Measurements from ENCODE around the gene FAIM2. TPM values are rescaled to one million over a fixed set of nuclear protein-coding genes. Genes with fewer than 3 reads are reported as not detected.

The FAIM2 gene
- total and polyA plus RNA-seq, 7 experiments from 2014 or later = 0.22 to 0.85 TPM; not detected in 5

DNA sequence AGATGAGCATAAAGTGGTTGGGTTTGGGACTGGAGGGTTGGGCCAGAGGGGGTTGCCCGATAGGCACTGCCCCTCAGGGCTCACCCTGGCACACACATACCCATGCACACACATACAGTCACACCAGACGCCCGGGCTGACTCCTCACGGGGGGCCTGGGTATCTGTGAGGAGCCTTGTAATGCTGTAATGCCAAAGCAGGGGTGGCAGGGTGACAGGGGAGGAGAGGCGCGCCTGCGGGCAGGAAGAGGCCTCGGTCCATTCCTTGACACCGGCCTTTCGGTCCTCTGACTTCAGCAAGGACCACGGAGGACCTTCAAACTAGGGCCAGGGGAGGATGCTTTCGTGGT is 375 bp downstream of the FAIM2 start:
- Mint-ChIP-seq H3K9me3 (no peaks in the 10 kb centered on the region), H3K36me3 (no peaks in the 10 kb centered on the region), H3K27ac (no peak overlapping the region), H3K27me3 (peaks cover 0 to 32% (median 5%) of the 10 kb centered on the region in 5 donors), H3K4me3 (peak overlapping the region; percentile 31 to 88 (median 68)), H3K4me1 (peaks cover 0 to 13% (median 8%) of the 10 kb centered on the region in 7 donors)
- Histone ChIP-seq H3K4me1 (ENCODE audit: control insufficient read depth in 2 of 2, insufficient read depth in 2 of 2, low read length in 2 of 2) (no peaks in the 10 kb centered on the region), H3K9me3 (ENCODE audit: control insufficient read depth in 2 of 3, low read length in 3 of 3) (no peaks in the 10 kb centered on the region), H3K36me3 (ENCODE audit: control insufficient read depth in 2 of 3, insufficient read depth in 3 of 3, low read length in 3 of 3) (no peaks in the 10 kb centered on the region), H3K27me3 (ENCODE audit: control insufficient read depth in 2 of 2, insufficient read depth in 2 of 2, low read length in 2 of 2) (no peaks in the 10 kb centered on the region), H3K4me3 (ENCODE audit: low read length) (peak overlapping the region; percentile 20), H3K27ac (ENCODE audit: low read depth, low read length) (no peak overlapping the region)
- ATAC-seq (no peak), DNase-seq (peak in 1 of 9 donors; percentile 3)
- CTCF ChIA-PET = no interaction called here
- intact Hi-C loops (cut with micrococcal nuclease) = no loop called here
- POLR2A ChIA-PET = no interaction called here

DNA sequence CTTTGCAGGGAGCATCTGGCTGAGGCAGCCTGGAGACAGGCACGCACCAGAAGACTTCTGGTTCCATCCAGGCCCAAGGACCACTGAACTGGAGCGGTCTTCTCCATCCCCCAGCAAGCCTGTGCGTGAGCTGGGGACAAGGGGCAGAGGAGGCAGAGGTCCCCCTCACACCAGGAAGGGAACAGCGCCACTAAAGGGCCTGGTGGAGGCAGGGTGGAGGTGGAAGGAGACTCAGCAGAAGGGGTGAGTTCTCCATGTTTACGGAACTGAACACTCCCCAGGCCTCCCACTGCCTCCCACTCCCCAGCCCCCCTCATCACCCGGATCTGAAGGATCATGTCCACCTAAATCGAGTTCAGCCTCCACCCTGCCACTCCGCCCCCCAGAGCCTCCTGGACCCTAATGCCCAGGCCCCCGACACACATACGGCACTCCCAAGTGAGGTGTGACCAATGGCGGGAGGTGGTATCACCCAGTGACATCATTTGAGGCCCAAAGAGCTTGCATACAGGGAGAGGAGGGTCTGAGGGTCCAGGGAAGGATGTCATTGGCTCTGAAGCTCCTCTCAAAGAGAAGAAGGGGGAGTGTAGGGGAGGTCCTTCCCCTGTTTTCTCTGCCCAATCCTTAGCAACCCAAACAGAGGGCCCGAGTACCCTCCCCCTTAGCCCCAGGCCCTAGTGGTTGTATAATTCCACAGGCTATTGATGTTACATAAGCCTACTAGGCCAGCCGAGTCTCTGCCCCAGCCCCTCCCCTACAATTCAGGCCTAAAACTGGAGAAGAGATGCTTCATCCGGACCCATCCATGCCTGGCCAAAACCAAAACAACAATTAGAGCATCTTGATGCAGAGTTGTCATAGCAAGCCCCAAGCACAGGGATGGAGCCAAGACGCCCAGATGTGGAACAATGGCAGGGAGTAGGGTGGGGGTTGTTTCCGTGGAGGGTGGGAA is 1.0 kb downstream of the FAIM2 start:
- CTCF ChIA-PET = no interaction called here

DNA sequence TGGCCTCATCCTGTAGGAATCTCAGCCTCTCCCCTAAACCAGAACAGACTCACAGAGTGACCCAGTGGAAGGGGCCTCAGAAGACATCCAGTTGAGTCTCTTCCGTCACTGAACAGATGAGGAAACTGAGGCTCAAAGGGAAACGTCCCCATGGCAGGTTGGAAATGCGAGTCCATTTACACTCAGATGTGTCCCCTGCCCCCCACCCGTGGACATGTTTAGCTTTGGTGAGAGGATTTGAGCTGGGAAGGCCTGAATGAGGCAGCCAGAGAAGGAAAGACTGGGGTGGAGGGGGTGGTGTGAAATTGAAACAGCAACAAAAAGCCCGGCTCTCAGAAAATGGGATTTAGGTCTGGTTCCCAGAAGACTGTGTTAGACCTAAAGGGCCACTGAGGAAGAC is 1.7 kb downstream of the FAIM2 start:
- Histone ChIP-seq H3K27ac (ENCODE audit: low read depth, low read length) (no peak overlapping the region), H3K27me3 (ENCODE audit: control insufficient read depth in 2 of 2, insufficient read depth in 2 of 2, low read length in 2 of 2) (no peaks in the 10 kb centered on the region), H3K4me1 (ENCODE audit: control insufficient read depth in 2 of 2, insufficient read depth in 2 of 2, low read length in 2 of 2) (no peaks in the 10 kb centered on the region), H3K9me3 (ENCODE audit: control insufficient read depth in 2 of 3, low read length in 3 of 3) (no peaks in the 10 kb centered on the region), H3K36me3 (ENCODE audit: control insufficient read depth in 2 of 3, insufficient read depth in 3 of 3, low read length in 3 of 3) (no peaks in the 10 kb centered on the region), H3K4me3 (ENCODE audit: low read length) (no peak overlapping the region)
- Mint-ChIP-seq H3K27me3 (peaks cover 0 to 30% (median 5%) of the 10 kb centered on the region in 5 donors), H3K36me3 (no peaks in the 10 kb centered on the region), H3K27ac (no peak overlapping the region), H3K4me3 (peak overlapping the region in 3 of 10 donors; percentile 9), H3K4me1 (peaks cover 0 to 13% (median 8%) of the 10 kb centered on the region in 7 donors), H3K9me3 (no peaks in the 10 kb centered on the region)
- DNase-seq = no peak
- intact Hi-C loops (cut with micrococcal nuclease) = no loop called here
- CTCF ChIA-PET = no interaction called here
- POLR2A ChIA-PET = no interaction called here
- no peak for ATAC-seq

More for the DNA sequence above, 1.0 kb downstream of the FAIM2 start:
- Mint-ChIP-seq H3K36me3 (no peaks in the 10 kb centered on the region), H3K4me3 (peak overlapping the region in 9 of 10 donors; percentile 9 to 88 (median 72)), H3K9me3 (no peaks in the 10 kb centered on the region), H3K27me3 (peaks cover 0 to 32% (median 5%) of the 10 kb centered on the region in 5 donors), H3K4me1 (peaks cover 0 to 13% (median 8%) of the 10 kb centered on the region in 7 donors), H3K27ac (no peak overlapping the region)
- ATAC-seq (no peak), DNase-seq (no peak)
- POLR2A ChIA-PET = no interaction called here
- Histone ChIP-seq H3K9me3 (ENCODE audit: control insufficient read depth in 2 of 3, low read length in 3 of 3) (no peaks in the 10 kb centered on the region), H3K27ac (ENCODE audit: low read depth, low read length) (no peak overlapping the region), H3K27me3 (ENCODE audit: control insufficient read depth in 2 of 2, insufficient read depth in 2 of 2, low read length in 2 of 2) (no peaks in the 10 kb centered on the region), H3K36me3 (ENCODE audit: control insufficient read depth in 2 of 3, insufficient read depth in 3 of 3, low read length in 3 of 3) (no peaks in the 10 kb centered on the region), H3K4me1 (ENCODE audit: control insufficient read depth in 2 of 2, insufficient read depth in 2 of 2, low read length in 2 of 2) (no peaks in the 10 kb centered on the region), H3K4me3 (ENCODE audit: low read length) (no peak overlapping the region)
- intact Hi-C loops (cut with micrococcal nuclease) = no loop called here

DNA sequence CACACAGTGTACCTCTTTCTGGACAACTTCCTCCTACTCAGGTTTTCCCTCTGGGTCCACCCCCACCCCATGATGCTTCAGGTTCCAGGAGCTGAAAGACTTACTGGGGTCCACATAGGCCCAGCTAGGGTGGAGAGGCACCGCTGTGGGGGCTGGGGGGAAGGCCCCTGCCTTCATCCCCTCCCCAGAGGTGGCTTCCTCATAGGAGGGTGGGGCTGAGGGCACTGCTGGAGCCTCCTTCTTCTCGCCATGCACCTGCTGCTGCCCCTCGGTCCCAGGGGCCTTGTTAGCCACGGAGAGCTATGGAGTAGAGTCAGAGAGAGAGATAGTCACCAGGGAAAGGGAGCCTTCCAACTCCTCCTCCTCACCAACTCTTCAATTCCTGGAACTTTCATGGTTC is 2.7 kb downstream of the FAIM2 start:
- ChIA-PET POLR2A (no interaction called here), CTCF (no interaction called here)
- no peak overlapping the region for H3K4me3 ChIP-seq (ENCODE audit: low read length)
- H3K9me3 Mint-ChIP-seq = no peaks in the 10 kb centered on the region
- H3K9me3 ChIP-seq (ENCODE audit: control insufficient read depth in 2 of 3, low read length in 3 of 3) = no peaks in the 10 kb centered on the region
- intact Hi-C loops (cut with micrococcal nuclease) = no loop called here
- no peaks in the 10 kb centered on the region for H3K27me3 ChIP-seq (ENCODE audit: control insufficient read depth in 2 of 2, insufficient read depth in 2 of 2, low read length in 2 of 2)
- no peaks in the 10 kb centered on the region for H3K36me3 Mint-ChIP-seq
- H3K4me1 ChIP-seq (ENCODE audit: control insufficient read depth in 2 of 2, insufficient read depth in 2 of 2, low read length in 2 of 2) = no peaks in the 10 kb centered on the region
- no peaks in the 10 kb centered on the region for H3K36me3 ChIP-seq (ENCODE audit: control insufficient read depth in 2 of 3, insufficient read depth in 3 of 3, low read length in 3 of 3)
- no peak for DNase-seq
- no peak for ATAC-seq
- H3K27ac ChIP-seq (ENCODE audit: low read depth, low read length) = no peak overlapping the region
- peaks cover 0 to 27% (median 5%) of the 10 kb centered on the region in 5 donors for H3K27me3 Mint-ChIP-seq
- no peak overlapping the region for H3K4me3 Mint-ChIP-seq
- H3K27ac Mint-ChIP-seq = no peak overlapping the region
- peaks cover 0 to 13% (median 8%) of the 10 kb centered on the region in 7 donors for H3K4me1 Mint-ChIP-seq

DNA sequence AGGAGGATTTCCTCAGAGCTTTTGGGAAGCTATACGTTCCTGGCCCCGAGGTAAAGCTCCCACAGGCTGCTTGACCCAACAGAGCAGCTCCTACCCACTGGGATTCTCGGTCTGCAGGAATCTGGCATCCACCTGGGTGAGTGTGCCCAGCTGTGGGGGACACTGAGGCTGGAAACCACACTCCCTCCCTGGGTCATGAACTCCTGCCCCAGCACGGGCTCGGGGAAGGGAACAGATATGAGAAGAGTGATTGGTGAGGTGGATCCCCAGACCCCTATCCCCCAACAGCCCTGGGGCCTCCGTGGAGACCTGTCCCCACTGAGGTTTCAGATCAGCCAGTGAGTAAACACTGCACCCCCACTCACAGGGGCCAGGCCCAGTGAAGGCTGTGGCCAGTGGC is 3.3 kb downstream of the FAIM2 start:
- ATAC-seq (no peak), DNase-seq (no peak)
- intact Hi-C loops (cut with micrococcal nuclease) = no loop called here
- Mint-ChIP-seq H3K4me1 (peaks cover 0 to 13% (median 8%) of the 10 kb centered on the region in 7 donors), H3K4me3 (no peak overlapping the region), H3K27ac (no peak overlapping the region), H3K27me3 (peaks cover 0 to 20% (median 5%) of the 10 kb centered on the region in 5 donors), H3K36me3 (no peaks in the 10 kb centered on the region), H3K9me3 (no peaks in the 10 kb centered on the region)
- H3K9me3 ChIP-seq (ENCODE audit: control insufficient read depth in 2 of 3, low read length in 3 of 3) = no peaks in the 10 kb centered on the region
- CTCF ChIA-PET = interaction anchor here (0.6 kb wide), 1 partner anchor 89 kb away, joined by 3 read pairs; no protein-coding TSS in a partner anchor
- POLR2A ChIA-PET = no interaction called here
- no peaks in the 10 kb centered on the region for H3K36me3 ChIP-seq (ENCODE audit: control insufficient read depth in 2 of 3, insufficient read depth in 3 of 3, low read length in 3 of 3)
- no peaks in the 10 kb centered on the region for H3K27me3 ChIP-seq (ENCODE audit: control insufficient read depth in 2 of 2, insufficient read depth in 2 of 2, low read length in 2 of 2)
- H3K27ac ChIP-seq (ENCODE audit: low read depth, low read length) = no peak overlapping the region
- no peak overlapping the region for H3K4me3 ChIP-seq (ENCODE audit: low read length)
- H3K4me1 ChIP-seq (ENCODE audit: control insufficient read depth in 2 of 2, insufficient read depth in 2 of 2, low read length in 2 of 2) = no peaks in the 10 kb centered on the region

DNA sequence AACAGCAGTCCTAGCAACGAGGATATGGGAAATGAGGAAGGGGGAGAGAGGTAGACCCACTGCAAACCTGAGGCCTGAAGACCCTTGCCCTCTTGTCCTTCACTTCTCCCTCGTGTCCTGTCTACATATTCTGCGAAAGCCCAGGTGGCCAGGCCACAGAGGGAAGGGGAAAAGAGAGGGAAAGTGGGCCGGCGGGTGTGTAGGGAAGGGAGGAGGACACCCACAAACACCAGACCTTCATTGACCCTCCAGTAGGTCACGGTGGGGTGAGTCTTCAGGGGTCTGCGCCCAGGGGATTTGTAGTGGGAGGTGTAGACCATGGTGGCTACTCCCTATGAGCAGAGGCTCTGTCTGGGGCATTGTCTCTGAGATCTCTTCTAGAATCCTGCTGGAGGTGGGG is 3.8 kb downstream of the FAIM2 start:
- Histone ChIP-seq H3K27me3 (ENCODE audit: control insufficient read depth in 2 of 2, insufficient read depth in 2 of 2, low read length in 2 of 2) (no peaks in the 10 kb centered on the region), H3K36me3 (ENCODE audit: control insufficient read depth in 2 of 3, insufficient read depth in 3 of 3, low read length in 3 of 3) (no peaks in the 10 kb centered on the region), H3K9me3 (ENCODE audit: control insufficient read depth in 2 of 3, low read length in 3 of 3) (no peaks in the 10 kb centered on the region), H3K27ac (ENCODE audit: low read depth, low read length) (no peak overlapping the region), H3K4me3 (ENCODE audit: low read length) (no peak overlapping the region), H3K4me1 (ENCODE audit: control insufficient read depth in 2 of 2, insufficient read depth in 2 of 2, low read length in 2 of 2) (no peaks in the 10 kb centered on the region)
- Mint-ChIP-seq H3K9me3 (no peaks in the 10 kb centered on the region), H3K27ac (no peak overlapping the region), H3K4me1 (peaks cover 0 to 13% (median 8%) of the 10 kb centered on the region in 7 donors), H3K27me3 (peaks cover 0 to 20% (median 5%) of the 10 kb centered on the region in 5 donors), H3K36me3 (no peaks in the 10 kb centered on the region), H3K4me3 (no peak overlapping the region)
- ChIA-PET CTCF (no interaction called here), POLR2A (no interaction called here)
- ATAC-seq (no peak), DNase-seq (no peak)
- intact Hi-C loops (cut with micrococcal nuclease) = no loop called here
